C4-2B (cell line): ENCODE measurements around the gene CACNG6.

Experiments used
- H3K27ac ChIP-seq: fragments of 450-650 bp; 2 replicates; pipeline ENCODE4 v1.5.1; 2017
- ZFX ChIP-seq: fragments of 450-650 bp; IDR thresholded peaks from 2 replicates; pipeline ENCODE4 v1.6.1; 2017
- TF ChIP-seq, protein P1 (sequence below): fragments of 450-650 bp; conservative IDR thresholded peaks from 2 replicates; pipeline ENCODE4 v1.5.1; 2017; ENCODE audit warnings: mild to moderate bottlenecking

The CACNG6 gene

DNA sequence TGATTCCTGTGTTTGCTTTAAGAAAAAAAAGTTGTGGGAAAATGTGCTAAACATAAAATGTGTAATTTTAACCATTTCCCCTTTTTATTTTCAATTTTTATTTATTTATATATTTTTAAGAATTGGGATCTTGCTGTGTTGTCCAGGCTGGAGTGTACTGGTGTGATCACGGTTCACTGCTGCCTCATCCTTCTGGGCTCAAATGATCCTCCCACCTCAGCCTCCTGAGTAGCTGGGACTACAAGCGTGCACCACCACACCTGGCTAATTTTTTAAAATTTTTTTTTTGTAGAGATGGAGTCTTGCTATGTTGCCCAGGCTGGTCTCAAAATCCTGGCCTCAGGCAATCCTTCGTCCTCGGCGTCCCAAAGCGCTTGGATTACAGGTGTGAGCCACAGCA lies 19.0 kb downstream of the CACNG6 start:
- no peak overlapping the region for H3K27ac ChIP-seq
- TF ChIP-seq, protein P1, sequence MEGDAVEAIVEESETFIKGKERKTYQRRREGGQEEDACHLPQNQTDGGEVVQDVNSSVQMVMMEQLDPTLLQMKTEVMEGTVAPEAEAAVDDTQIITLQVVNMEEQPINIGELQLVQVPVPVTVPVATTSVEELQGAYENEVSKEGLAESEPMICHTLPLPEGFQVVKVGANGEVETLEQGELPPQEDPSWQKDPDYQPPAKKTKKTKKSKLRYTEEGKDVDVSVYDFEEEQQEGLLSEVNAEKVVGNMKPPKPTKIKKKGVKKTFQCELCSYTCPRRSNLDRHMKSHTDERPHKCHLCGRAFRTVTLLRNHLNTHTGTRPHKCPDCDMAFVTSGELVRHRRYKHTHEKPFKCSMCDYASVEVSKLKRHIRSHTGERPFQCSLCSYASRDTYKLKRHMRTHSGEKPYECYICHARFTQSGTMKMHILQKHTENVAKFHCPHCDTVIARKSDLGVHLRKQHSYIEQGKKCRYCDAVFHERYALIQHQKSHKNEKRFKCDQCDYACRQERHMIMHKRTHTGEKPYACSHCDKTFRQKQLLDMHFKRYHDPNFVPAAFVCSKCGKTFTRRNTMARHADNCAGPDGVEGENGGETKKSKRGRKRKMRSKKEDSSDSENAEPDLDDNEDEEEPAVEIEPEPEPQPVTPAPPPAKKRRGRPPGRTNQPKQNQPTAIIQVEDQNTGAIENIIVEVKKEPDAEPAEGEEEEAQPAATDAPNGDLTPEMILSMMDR = no peak
- no peak for TF ChIP-seq ZFX

GRCh38 chr19:54011507-54012211 lies 20.2 kb downstream of the CACNG6 start:
- TF ChIP-seq, protein P1 = no peak
- TF ChIP-seq ZFX = no peak
- H3K27ac ChIP-seq = no peak overlapping the region

DNA sequence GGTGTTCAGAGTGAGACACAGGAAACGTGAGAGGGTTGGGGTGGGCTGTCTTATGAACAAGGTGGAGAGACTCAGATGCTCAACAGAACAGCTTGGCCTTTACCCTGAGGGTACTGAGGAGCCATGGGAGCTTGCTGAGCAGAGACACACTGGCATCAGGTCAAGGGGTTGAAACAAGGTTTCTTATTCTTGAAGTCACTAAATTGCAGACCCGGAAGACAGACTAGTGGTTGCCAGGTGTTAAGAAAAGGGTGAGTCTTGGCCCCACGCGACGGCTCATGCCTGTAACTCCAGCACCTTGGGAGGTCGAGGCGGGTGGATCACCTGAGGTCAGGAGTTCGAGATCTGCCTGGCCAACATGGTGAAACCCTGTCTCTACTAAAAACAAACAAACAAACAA lies 22.4 kb downstream of the CACNG6 start:
- no peak overlapping the region for H3K27ac ChIP-seq
- TF ChIP-seq ZFX = no peak
- TF ChIP-seq, protein P1 = no peak

DNA sequence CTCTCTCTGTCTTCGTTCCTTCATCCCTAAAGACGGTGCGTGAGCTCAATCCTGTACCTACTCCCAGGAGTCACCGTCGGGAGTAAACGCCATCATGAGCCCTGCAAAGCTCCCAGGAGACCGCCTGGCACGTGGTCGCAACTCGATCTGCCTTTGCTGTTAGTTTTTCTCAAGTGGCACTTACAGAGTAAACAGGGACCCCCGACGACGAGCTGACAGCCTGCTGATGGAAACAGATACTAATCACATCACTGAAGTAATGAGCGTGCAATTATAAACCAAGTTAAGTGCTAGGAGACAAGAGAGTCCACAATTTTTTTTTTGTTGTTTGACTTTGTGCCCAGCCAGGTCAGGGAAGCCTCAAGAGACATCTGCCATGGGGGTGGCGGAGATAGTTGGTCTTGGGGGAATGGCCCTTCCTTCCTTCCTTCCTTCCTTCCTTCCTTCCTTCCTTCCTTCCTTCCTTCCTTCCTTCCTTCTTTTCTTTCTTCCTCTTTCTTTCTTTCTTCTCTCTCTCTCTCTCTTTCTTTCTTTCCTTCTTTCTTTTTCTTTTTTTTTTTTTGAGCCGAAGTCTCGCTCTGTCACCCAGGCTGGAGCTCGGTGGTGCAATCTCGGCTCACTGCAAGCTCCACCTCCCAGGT lies 23.6 kb downstream of the CACNG6 start:
- no peak overlapping the region for H3K27ac ChIP-seq
- TF ChIP-seq ZFX = no peak
- TF ChIP-seq, protein P1 = no peak

GRCh38 chr19:54017261-54017660 lies 25.8 kb downstream of the CACNG6 start:
- no peak for TF ChIP-seq ZFX
- TF ChIP-seq, protein P1 = no peak
- no peak overlapping the region for H3K27ac ChIP-seq

DNA sequence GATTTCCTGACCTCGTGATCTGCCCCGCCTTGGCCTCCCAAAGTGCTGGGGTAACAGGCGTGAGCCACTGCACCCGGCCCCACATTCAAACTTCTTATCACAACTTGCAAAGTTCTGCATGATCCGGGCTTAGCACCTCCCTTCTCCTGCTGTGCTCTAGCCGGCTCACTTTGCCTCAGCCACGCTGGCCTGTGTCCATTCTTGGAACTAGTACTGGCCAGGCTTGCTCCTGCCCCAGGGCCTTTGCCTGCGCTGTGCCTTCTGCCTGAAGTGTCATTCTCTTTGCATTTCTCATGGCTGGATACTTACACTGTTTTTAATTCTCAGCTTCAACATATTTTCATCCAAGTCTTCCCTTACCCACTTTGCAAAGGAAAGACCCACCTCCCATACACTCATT lies 29.9 kb downstream of the CACNG6 start:
- TF ChIP-seq, protein P1 = no peak
- TF ChIP-seq ZFX = no peak
- H3K27ac ChIP-seq = no peak overlapping the region

DNA sequence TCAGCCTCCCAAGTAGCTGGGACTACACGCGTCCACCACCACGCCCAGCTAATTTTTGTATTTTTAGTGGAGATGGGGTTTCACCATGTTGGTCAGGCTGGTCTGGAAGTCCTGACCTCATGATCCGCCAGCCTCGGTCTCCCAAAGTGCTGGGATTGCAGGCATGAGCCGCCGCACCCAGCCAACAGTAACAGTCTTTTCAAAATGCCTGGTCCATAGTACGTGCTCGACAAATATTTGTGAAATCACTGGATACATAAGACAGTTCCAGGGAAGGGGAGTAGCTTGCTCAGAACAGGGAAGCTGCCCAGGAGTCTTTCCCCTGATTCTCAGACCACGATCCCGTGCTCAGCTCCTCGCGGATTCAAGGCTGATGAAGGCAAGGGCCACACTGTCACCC lies 30.5 kb downstream of the CACNG6 start:
- no peak for TF ChIP-seq ZFX
- TF ChIP-seq, protein P1 = no peak
- H3K27ac ChIP-seq = no peak overlapping the region
